SU-DHL-6 (cell line): ENCODE data around the gene FAM110D.

Experiments used
- H2AFZ ChIP-seq: fragments of 200-600 bp; sonication (generic); 2 replicates; pipeline ENCODE4 v1.6.1; 2014; ENCODE audit warnings: low read depth, mild to moderate bottlenecking, moderate library complexity, mixed read lengths, antibody characterized with exemption, low read length; ENCODE audit not compliant: severe bottlenecking
- H3F3A ChIP-seq: fragments of 200-600 bp; shearing (Covaris generic); 2 replicates; pipeline ENCODE4 v1.6.0; 2016; ENCODE audit warnings: antibody characterized with exemption, mild to moderate bottlenecking; ENCODE audit not compliant: insufficient read depth
- H3K27ac ChIP-seq: fragments of 200-600 bp; sonication (generic); 2 replicates; pipeline ENCODE4 v1.5.1; 2016; ENCODE audit warnings: low read depth, mild to moderate bottlenecking, low read length, moderate library complexity, mixed read lengths
- H3K27me3 ChIP-seq: fragments of 200-600 bp; sonication (generic), shearing (Covaris generic); 2 replicates; pipeline ENCODE4 v1.6.0; 2014; ENCODE audit warnings: mild to moderate bottlenecking, low read length
- H3K36me3 ChIP-seq: fragments of 200-600 bp; sonication (generic); 2 replicates; pipeline ENCODE4 v1.6.1; 2014; ENCODE audit warnings: mild to moderate bottlenecking, low read length, mixed read lengths
- H3K4me2 ChIP-seq: fragments of 300-600, 200-600 bp; shearing (Covaris generic), sonication (generic); 2 replicates; pipeline ENCODE4 v1.6.0; 2014; ENCODE audit warnings: low read length, low read depth, mild to moderate bottlenecking; ENCODE audit not compliant: poor library complexity, severe bottlenecking
- H3K4me3 ChIP-seq: fragments of 200-600 bp; sonication (generic); 2 replicates; pipeline ENCODE4 v1.5.1; 2014; ENCODE audit warnings: antibody characterized with exemption, low read length, mild to moderate bottlenecking, mixed read lengths; ENCODE audit not compliant: insufficient read depth, poor library complexity, severe bottlenecking
- H3K79me2 ChIP-seq: fragments of 200-600 bp; sonication (generic); 2 replicates; pipeline ENCODE4 v1.6.1; 2014; ENCODE audit warnings: mild to moderate bottlenecking, low read length, moderate library complexity; ENCODE audit not compliant: insufficient read depth
- H3K9ac ChIP-seq: fragments of 200-600 bp; sonication (generic); 2 replicates; pipeline ENCODE4 v1.7.0; 2014; ENCODE audit warnings: mild to moderate bottlenecking, low read length
- H3K9me2 ChIP-seq: fragments of 200-600 bp; sonication (generic); replicated peaks from 2 replicates; pipeline ENCODE4 v1.6.1; 2014; ENCODE audit warnings: low read length; ENCODE audit not compliant: insufficient read depth
- H3K9me3 ChIP-seq: fragments of 200-600 bp; sonication (generic); 2 replicates; pipeline ENCODE4 v1.6.1; 2014; ENCODE audit warnings: low read length, mixed read lengths; ENCODE audit not compliant: insufficient read depth
- H4K20me1 ChIP-seq: fragments of 200-600 bp; sonication (generic); 2 replicates; pipeline ENCODE4 v1.6.1; 2014; ENCODE audit warnings: low read depth, mild to moderate bottlenecking, antibody characterized with exemption, low read length, moderate library complexity, mixed read lengths
- EZH2phosphoT487 ChIP-seq: fragments of 200-600 bp; sonication (generic), shearing (Covaris generic); conservative IDR thresholded peaks from 2 replicates; pipeline ENCODE4 v1.6.1; 2018; ENCODE audit warnings: mild to moderate bottlenecking, antibody characterized with exemption, low read length, moderate library complexity, mixed read lengths
- TF ChIP-seq, protein P1 (sequence below): fragments of 200-600 bp; sonication (generic); IDR thresholded peaks from one replicate; pipeline ENCODE4 v1.5.1; 2017; ENCODE audit warnings: antibody characterized with exemption, mild to moderate bottlenecking, low read length, moderate library complexity; ENCODE audit not compliant: insufficient read depth, poor library complexity, severe bottlenecking

FAM110D gene

GRCh38 chr1:26200413-26200812 lies 41.5 kb downstream of the FAM110D start:
- H2AFZ ChIP-seq = no peak overlapping the region

DNA sequence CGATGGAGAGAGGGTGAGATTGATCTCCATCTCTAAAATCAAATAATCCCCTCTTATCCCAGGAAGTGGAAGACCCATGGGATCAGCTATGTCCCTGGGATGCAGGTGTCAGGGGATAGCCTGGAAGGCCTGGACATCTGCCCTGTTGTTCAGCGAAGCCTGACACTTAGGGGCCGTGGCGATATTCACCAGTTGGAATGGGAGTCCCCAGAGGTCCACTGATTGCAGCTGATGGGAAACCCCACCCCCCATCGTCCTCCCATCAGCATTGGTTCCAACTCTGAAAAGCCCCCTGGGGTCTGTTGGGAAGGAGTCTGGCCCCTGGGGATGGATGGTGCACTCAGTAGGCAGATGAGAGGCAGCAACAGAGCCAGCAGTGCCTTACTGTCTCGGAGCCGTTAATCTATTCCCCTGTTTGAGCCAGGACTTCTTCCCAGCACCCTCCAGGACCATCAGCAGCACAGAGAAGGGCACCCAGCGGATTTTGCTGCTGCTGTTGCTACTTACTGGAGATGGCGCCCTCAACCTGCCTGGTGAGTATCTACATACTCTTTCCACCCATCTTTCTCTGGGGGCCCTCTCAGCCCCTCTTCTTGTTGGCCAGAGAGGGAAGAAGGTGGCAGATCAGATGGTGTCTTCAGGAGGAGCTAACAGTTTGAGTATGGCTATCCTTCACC lies 44.9 kb downstream of the FAM110D start:
- no peaks in the 10 kb centered on the region for H3K79me2 ChIP-seq
- TF ChIP-seq, protein P1, sequence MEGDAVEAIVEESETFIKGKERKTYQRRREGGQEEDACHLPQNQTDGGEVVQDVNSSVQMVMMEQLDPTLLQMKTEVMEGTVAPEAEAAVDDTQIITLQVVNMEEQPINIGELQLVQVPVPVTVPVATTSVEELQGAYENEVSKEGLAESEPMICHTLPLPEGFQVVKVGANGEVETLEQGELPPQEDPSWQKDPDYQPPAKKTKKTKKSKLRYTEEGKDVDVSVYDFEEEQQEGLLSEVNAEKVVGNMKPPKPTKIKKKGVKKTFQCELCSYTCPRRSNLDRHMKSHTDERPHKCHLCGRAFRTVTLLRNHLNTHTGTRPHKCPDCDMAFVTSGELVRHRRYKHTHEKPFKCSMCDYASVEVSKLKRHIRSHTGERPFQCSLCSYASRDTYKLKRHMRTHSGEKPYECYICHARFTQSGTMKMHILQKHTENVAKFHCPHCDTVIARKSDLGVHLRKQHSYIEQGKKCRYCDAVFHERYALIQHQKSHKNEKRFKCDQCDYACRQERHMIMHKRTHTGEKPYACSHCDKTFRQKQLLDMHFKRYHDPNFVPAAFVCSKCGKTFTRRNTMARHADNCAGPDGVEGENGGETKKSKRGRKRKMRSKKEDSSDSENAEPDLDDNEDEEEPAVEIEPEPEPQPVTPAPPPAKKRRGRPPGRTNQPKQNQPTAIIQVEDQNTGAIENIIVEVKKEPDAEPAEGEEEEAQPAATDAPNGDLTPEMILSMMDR = no peak
- TF ChIP-seq EZH2phosphoT487 = no peak
- H3K9ac ChIP-seq = no peak overlapping the region
- no peaks in the 10 kb centered on the region for H3K27me3 ChIP-seq
- H3K4me2 ChIP-seq = no peak overlapping the region
- H3F3A ChIP-seq = no peaks in the 10 kb centered on the region
- H3K9me3 ChIP-seq = no peaks in the 10 kb centered on the region
- no peaks in the 10 kb centered on the region for H3K9me2 ChIP-seq
- H4K20me1 ChIP-seq = no peaks in the 10 kb centered on the region
- H3K27ac ChIP-seq = no peak overlapping the region
- H3K4me3 ChIP-seq = no peak overlapping the region
- no peaks in the 10 kb centered on the region for H3K36me3 ChIP-seq
- H2AFZ ChIP-seq = no peak overlapping the region

More at GRCh38 chr1:26200413-26200812, 41.5 kb downstream of the FAM110D start:
- H3K4me3 ChIP-seq = no peak overlapping the region
- no peaks in the 10 kb centered on the region for H3K9me3 ChIP-seq
- no peaks in the 10 kb centered on the region for H3K36me3 ChIP-seq
- TF ChIP-seq, protein P1 = no peak
- TF ChIP-seq EZH2phosphoT487 = no peak
- H3K27ac ChIP-seq = no peak overlapping the region
- no peaks in the 10 kb centered on the region for H4K20me1 ChIP-seq
- no peaks in the 10 kb centered on the region for H3K27me3 ChIP-seq
- no peak overlapping the region for H3K9ac ChIP-seq
- no peaks in the 10 kb centered on the region for H3F3A ChIP-seq
- no peak overlapping the region for H3K4me2 ChIP-seq
- H3K79me2 ChIP-seq = no peaks in the 10 kb centered on the region
- no peaks in the 10 kb centered on the region for H3K9me2 ChIP-seq

DNA sequence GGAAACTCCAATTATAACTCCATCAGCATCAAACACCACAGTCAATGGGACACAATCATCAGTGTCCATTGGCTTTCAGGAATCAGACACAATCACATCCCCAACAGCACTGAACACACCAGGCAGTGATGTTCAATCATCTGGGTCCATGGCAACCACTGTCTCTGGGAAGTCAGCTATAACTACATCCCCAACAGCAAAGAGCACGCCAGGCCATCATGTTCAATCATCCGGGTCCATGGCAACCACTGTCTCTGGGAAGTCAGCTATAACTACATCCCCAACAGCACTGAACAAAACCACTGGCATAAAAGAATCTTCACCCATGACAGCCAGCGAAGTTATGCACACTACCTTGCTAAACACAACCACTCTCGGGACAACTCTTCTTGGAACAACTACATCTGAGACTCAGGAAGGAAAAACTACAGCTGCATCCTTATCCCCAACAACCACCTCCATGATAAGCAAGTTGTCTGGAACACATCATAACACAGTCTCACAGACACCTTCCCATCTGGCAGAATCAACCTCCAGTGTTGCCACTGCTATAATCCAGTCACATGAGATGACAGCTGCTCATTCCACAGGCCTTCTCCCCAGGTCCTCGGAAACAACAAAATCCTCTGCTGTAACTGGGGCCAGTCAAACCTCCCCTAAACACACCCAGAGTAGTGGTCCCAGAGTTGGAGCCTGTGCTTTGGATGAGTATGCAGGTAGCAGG lies 51.4 kb downstream of the FAM110D start:
- H3K9ac ChIP-seq = no peak overlapping the region
- H3F3A ChIP-seq = no peaks in the 10 kb centered on the region
- no peak overlapping the region for H3K27ac ChIP-seq
- no peak overlapping the region for H3K4me2 ChIP-seq
- no peak for TF ChIP-seq EZH2phosphoT487
- TF ChIP-seq, protein P1 = no peak
- no peaks in the 10 kb centered on the region for H4K20me1 ChIP-seq
- no peaks in the 10 kb centered on the region for H3K27me3 ChIP-seq
- H2AFZ ChIP-seq = no peak overlapping the region
- H3K79me2 ChIP-seq = no peaks in the 10 kb centered on the region
- no peak overlapping the region for H3K4me3 ChIP-seq
- H3K9me3 ChIP-seq = no peaks in the 10 kb centered on the region
- H3K9me2 ChIP-seq = no peaks in the 10 kb centered on the region
- H3K36me3 ChIP-seq = no peaks in the 10 kb centered on the region
